BJ (cell line): ENCODE data around the gene LURAP1L. TPM values are rescaled to one million over a fixed set of nuclear protein-coding genes. Genes with fewer than 3 reads are reported as not detected.

Experiments
- CTCF ChIA-PET: fragments of 350-600 bp; formaldehyde crosslinking; extraction: SDS; loops from one replicate; lab custom pipeline; 2021; ENCODE audit warnings: antibody characterized with exemption, inconsistent platforms; lab: Yijun Ruan, JAX
- POLR2A ChIA-PET: fragments of 300-600 bp; sonication (Branson Sonifier 250); formaldehyde crosslinking; extraction: SDS; loops from one replicate; lab custom pipeline; 2021; ENCODE audit warnings: antibody characterized with exemption; lab: Charles Lee
- DNase-seq: peaks from one replicate; pipeline ENCODE4 v3.0.0-alpha.2; 2011; ENCODE audit warnings: low read depth
- H3K27me3 ChIP-seq: 2 replicates; pipeline ENCODE4 v1.6.0; 2011; ENCODE audit warnings: low read length; ENCODE audit not compliant: control insufficient read depth, insufficient read depth
- H3K36me3 ChIP-seq: 2 replicates; pipeline ENCODE4 v1.5.1; 2011; ENCODE audit warnings: low read length; ENCODE audit not compliant: control insufficient read depth, insufficient read depth
- H3K4me3 ChIP-seq: 2 replicates; pipeline ENCODE4 v1.5.1; 2011; ENCODE audit warnings: low read depth, mild to moderate bottlenecking, control low read depth, low read length
- CTCF ChIP-seq: IDR thresholded peaks from 2 replicates; pipeline ENCODE4 v1.5.1; 2011; ENCODE audit warnings: low read depth, mild to moderate bottlenecking, control low read depth, inconsistent platforms, low read length, moderate library complexity; ENCODE audit not compliant: insufficient read depth
- polyA plus RNA-seq: library from polyadenylated mRNA; depleted of rRNA; stranded (reverse); fragments of >200 nt; gene quantifications from 2 replicates; pipeline ENCODE4 v1.2.3, GENCODE V29; 2011

Gene LURAP1L
- polyA plus RNA-seq, 1 experiment, result 10.9 TPM

- CTCF ChIA-PET, result interaction anchor here (0.8 to 1.2 kb wide), 2 partner anchors 39 to 1416 kb away, joined by 3 to 4 read pairs; no protein-coding TSS in a partner anchor
- H3K27me3 ChIP-seq, result no peaks in the 10 kb centered on the region
- H3K36me3 ChIP-seq, result no peaks in the 10 kb centered on the region
- no peak for DNase-seq
- no peak for TF ChIP-seq CTCF
- H3K4me3 ChIP-seq, result no peak overlapping the region
- POLR2A ChIA-PET, result no interaction called here
These were observed 22.2 kb downstream of the LURAP1L start for GRCh38 chr9:12797037-12797436.

- CTCF ChIA-PET, result interaction anchor here (1.0 to 1.3 kb wide), 3 partner anchors 16 to 38 kb away, joined by 3 to 4 read pairs (median 3); no protein-coding TSS in a partner anchor
- Histone ChIP-seq H3K27me3 (no peaks in the 10 kb centered on the region), H3K36me3 (no peaks in the 10 kb centered on the region), H3K4me3 (no peak overlapping the region)
- DNase-seq, result no peak
- no peak for TF ChIP-seq CTCF
- POLR2A ChIA-PET, result no interaction called here
These were observed 23.4 kb downstream of the LURAP1L start for GRCh38 chr9:12798066-12798770.

- ChIA-PET POLR2A (no interaction called here), CTCF (interaction anchor here (1.3 to 1.7 kb wide), 2 partner anchors 10 to 13 kb away, joined by 3 to 5 read pairs; no protein-coding TSS in a partner anchor)
- TF ChIP-seq CTCF, result no peak
- no peak for DNase-seq
- Histone ChIP-seq H3K36me3 (no peaks in the 10 kb centered on the region), H3K27me3 (no peaks in the 10 kb centered on the region), H3K4me3 (no peak overlapping the region)
These were observed 26.4 kb downstream of the LURAP1L start for GRCh38 chr9:12801187-12801586.

GRCh38 chr9:12801663-12802062, 26.8 kb downstream of the LURAP1L start:
- Histone ChIP-seq H3K36me3 (no peaks in the 10 kb centered on the region), H3K27me3 (no peaks in the 10 kb centered on the region), H3K4me3 (no peak overlapping the region)
- DNase-seq, result no peak
- CTCF ChIA-PET, result no interaction called here
- POLR2A ChIA-PET, result no interaction called here
- TF ChIP-seq CTCF, result no peak

- Histone ChIP-seq H3K27me3 (no peaks in the 10 kb centered on the region), H3K36me3 (no peaks in the 10 kb centered on the region), H3K4me3 (no peak overlapping the region)
- no peak for TF ChIP-seq CTCF
- POLR2A ChIA-PET, result no interaction called here
- CTCF ChIA-PET, result no interaction called here
- DNase-seq, result no peak
These were observed 27.3 kb downstream of the LURAP1L start for GRCh38 chr9:12802093-12802492.
